ENCODE results near the gene VAPB. TPM values are rescaled to one million over a fixed set of nuclear protein-coding genes. Genes with fewer than 3 reads are reported as not detected.
"Not testable (repeated sequence)": the region's sequence is repeated elsewhere in the genome, so short reads cannot be mapped to it uniquely, and the experiment has no call there.

The VAPB gene
- total RNA-seq = 51.5 TPM
- long read RNA-seq, full-length matches to known transcripts = 91 of 107 reads
- long read RNA-seq, partial matches to known transcripts = 2 of 107 reads
- long read RNA-seq, other reads (novel, unspliced or antisense) = 14 of 107 reads

GRCh38 chr20:58388882-58389323 is at the start of gene VAPB:
Gene VAPB (plus strand): TSS chr20:58389229. CDS start chr20:58389460, 231 bp downstream.
- peak; percentile 99 for DNase-seq (ENCODE audit: low spot score)

- DNase-seq (ENCODE audit: low spot score) = no peak
Observed at GRCh38 chr20:58339741-58340140, 49.3 kb upstream of the VAPB start.

- DNase-seq (ENCODE audit: low spot score) = no peak
Observed at GRCh38 chr20:58340151-58340550, 48.9 kb upstream of the VAPB start.

GRCh38 chr20:58340853-58341252 is 48.2 kb upstream of the VAPB start:
- no peak for DNase-seq (ENCODE audit: low spot score)

- DNase-seq (ENCODE audit: low spot score) = no peak
Observed at GRCh38 chr20:58342104-58342945, 46.7 kb upstream of the VAPB start.

GRCh38 chr20:58344741-58345140 is 44.3 kb upstream of the VAPB start:
- DNase-seq (ENCODE audit: low spot score) = no peak

GRCh38 chr20:58349570-58349969 is 39.5 kb upstream of the VAPB start:
- no peak for DNase-seq (ENCODE audit: low spot score)

GRCh38 chr20:58352468-58352867 is 36.6 kb upstream of the VAPB start:
- no peak for DNase-seq (ENCODE audit: low spot score)

- no peak for DNase-seq (ENCODE audit: low spot score)
Observed at GRCh38 chr20:58359441-58359840, 29.6 kb upstream of the VAPB start.

- DNase-seq (ENCODE audit: low spot score) = no peak
Observed at GRCh38 chr20:58360936-58361335, 28.1 kb upstream of the VAPB start.

GRCh38 chr20:58361481-58362205 is 27.4 kb upstream of the VAPB start:
- no peak for DNase-seq (ENCODE audit: low spot score)

GRCh38 chr20:58362206-58362516 is 26.9 kb upstream of the VAPB start:
- no peak for DNase-seq (ENCODE audit: low spot score)

GRCh38 chr20:58362970-58363369 is 26.1 kb upstream of the VAPB start:
- no peak for DNase-seq (ENCODE audit: low spot score)

- no peak for DNase-seq (ENCODE audit: low spot score)
Observed at GRCh38 chr20:58366866-58367265, 22.2 kb upstream of the VAPB start.

GRCh38 chr20:58372806-58373205 is 16.2 kb upstream of the VAPB start:
- no peak for DNase-seq (ENCODE audit: low spot score)

GRCh38 chr20:58373296-58373695 is 15.7 kb upstream of the VAPB start:
- not testable (repeated sequence) for DNase-seq (ENCODE audit: low spot score)

GRCh38 chr20:58374027-58374850 is 14.8 kb upstream of the VAPB start:
- DNase-seq (ENCODE audit: low spot score) = no peak

GRCh38 chr20:58374906-58375758 is 13.9 kb upstream of the VAPB start:
- DNase-seq (ENCODE audit: low spot score) = no peak

- DNase-seq (ENCODE audit: low spot score) = no peak
Observed at GRCh38 chr20:58375759-58376352, 13.2 kb upstream of the VAPB start.

GRCh38 chr20:58377017-58377416 is 12.0 kb upstream of the VAPB start:
- no peak for DNase-seq (ENCODE audit: low spot score)
